ENCODE data around the gene NREP.
A peak's percentile ranks its signal among the peaks of the same experiment; 100 is the strongest.

DNA sequence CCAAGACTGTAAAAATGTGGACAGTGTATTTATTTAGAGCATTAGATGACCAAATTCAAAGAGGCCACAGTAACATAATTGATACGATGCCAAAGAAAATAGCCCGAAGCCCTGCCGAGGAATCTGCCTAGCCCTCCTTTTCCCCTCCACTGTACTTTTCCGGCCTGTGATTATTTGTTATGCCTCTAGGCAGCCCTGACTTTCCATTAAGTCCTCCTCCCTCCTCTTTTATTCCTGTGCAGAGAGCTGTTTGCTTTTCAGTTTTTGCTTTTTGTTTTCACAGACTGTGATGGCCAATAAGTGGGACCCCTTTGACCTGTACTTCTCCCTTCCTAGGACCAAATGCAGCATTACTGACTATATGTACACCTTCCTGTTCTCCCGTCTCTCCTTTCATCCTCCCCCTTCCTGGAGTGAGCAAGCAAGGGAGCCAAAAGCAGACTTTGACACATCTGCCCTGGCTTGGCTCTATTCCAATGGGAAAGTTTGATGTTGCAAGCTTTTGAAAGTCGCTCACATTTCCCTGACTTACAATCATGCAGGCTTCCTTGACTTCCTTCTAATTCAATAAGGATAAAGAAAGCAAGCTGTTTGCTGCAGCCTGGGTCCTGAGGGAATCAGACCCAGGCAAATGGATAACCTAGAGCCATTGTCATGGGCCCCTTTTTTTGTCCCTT, 76.1 kb downstream of the NREP start:
- TF ChIP-seq CEBPB (IDR thresholded peaks at IDR 0.05) (peak; percentile 45), TAF1 (IDR thresholded peaks at IDR 0.05; ENCODE audit: low read depth) (no peak), EP300 (IDR thresholded peaks at IDR 0.05; ENCODE audit: borderline replicate concordance) (no peak), YY1 (IDR thresholded peaks at IDR 0.05; ENCODE audit: low read depth) (no peak), CREB1 (IDR thresholded peaks at IDR 0.05; ENCODE audit: low read depth) (no peak), TEAD4 (IDR thresholded peaks at IDR 0.05) (no peak), RAD21 (IDR thresholded peaks at IDR 0.05; ENCODE audit: low read depth) (no peak), EGR1 (IDR thresholded peaks at IDR 0.05) (no peak)
- TF ChIP-seq, protein P1, sequence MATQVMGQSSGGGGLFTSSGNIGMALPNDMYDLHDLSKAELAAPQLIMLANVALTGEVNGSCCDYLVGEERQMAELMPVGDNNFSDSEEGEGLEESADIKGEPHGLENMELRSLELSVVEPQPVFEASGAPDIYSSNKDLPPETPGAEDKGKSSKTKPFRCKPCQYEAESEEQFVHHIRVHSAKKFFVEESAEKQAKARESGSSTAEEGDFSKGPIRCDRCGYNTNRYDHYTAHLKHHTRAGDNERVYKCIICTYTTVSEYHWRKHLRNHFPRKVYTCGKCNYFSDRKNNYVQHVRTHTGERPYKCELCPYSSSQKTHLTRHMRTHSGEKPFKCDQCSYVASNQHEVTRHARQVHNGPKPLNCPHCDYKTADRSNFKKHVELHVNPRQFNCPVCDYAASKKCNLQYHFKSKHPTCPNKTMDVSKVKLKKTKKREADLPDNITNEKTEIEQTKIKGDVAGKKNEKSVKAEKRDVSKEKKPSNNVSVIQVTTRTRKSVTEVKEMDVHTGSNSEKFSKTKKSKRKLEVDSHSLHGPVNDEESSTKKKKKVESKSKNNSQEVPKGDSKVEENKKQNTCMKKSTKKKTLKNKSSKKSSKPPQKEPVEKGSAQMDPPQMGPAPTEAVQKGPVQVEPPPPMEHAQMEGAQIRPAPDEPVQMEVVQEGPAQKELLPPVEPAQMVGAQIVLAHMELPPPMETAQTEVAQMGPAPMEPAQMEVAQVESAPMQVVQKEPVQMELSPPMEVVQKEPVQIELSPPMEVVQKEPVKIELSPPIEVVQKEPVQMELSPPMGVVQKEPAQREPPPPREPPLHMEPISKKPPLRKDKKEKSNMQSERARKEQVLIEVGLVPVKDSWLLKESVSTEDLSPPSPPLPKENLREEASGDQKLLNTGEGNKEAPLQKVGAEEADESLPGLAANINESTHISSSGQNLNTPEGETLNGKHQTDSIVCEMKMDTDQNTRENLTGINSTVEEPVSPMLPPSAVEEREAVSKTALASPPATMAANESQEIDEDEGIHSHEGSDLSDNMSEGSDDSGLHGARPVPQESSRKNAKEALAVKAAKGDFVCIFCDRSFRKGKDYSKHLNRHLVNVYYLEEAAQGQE (IDR thresholded peaks at IDR 0.05; ENCODE audit: low read depth) = no peak
- TF ChIP-seq, protein P2, sequence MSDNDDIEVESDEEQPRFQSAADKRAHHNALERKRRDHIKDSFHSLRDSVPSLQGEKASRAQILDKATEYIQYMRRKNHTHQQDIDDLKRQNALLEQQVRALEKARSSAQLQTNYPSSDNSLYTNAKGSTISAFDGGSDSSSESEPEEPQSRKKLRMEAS (IDR thresholded peaks at IDR 0.05) = no peak

All from Ishikawa (cell line).